Neural crest cell (in vitro differentiated cells): ENCODE data around the gene SLFN12L. TPM values are rescaled to one million over a fixed set of nuclear protein-coding genes. Genes with fewer than 3 reads are reported as not detected.
A peak's percentile ranks its signal among the peaks of the same experiment; 100 is the strongest.

ENCODE experiments used
- DNase-seq: peaks from one replicate; pipeline ENCODE4 v3.0.0; 2021; ENCODE audit warnings: low read depth, mixed read lengths, low spot score
- H3K27ac Mint-ChIP-seq: one replicate; pipeline ENCODE4 v1.8.0; 2021; ENCODE audit warnings: mild to moderate bottlenecking, mixed read lengths; ENCODE audit not compliant: unreplicated experiment
- H3K27me3 Mint-ChIP-seq: 2 replicates; pipeline ENCODE4 v1.8.0; 2021; ENCODE audit warnings: low read depth, mild to moderate bottlenecking, mixed read lengths
- H3K36me3 Mint-ChIP-seq: 2 replicates; pipeline ENCODE4 v1.8.0; 2021; ENCODE audit warnings: low read depth, mild to moderate bottlenecking, mixed read lengths
- H3K4me1 Mint-ChIP-seq: 2 replicates; pipeline ENCODE4 v1.8.0; 2021; ENCODE audit warnings: mixed read lengths
- H3K4me3 Mint-ChIP-seq: one replicate; pipeline ENCODE4 v1.8.0; 2021; ENCODE audit warnings: mild to moderate bottlenecking, mixed read lengths
- H3K9me3 Mint-ChIP-seq: 2 replicates; pipeline ENCODE4 v1.8.0; 2021; ENCODE audit warnings: mixed read lengths
- CTCF ChIP-seq: fragments of 200-600 bp; sonication (generic); conservative IDR thresholded peaks from 2 replicates; pipeline ENCODE4 v1.5.0; 2021; ENCODE audit warnings: antibody characterized with exemption, mild to moderate bottlenecking
- long read RNA-seq: library from polyadenylated mRNA; unstranded; transcript quantifications from one replicate; pipeline ENCODE4 v2.0.0, GENCODE V29; 2020
- total RNA-seq: library from RNA; stranded (reverse); gene quantifications from 2 replicates; pipeline ENCODE4 v1.2.1, GENCODE V29; 2021

SLFN12L gene
- not detected in 2 replicates for total RNA-seq
- long read RNA-seq = 0 reads

- no peak for TF ChIP-seq CTCF
- Mint-ChIP-seq H3K36me3 (no peaks in the 10 kb centered on the region), H3K4me3 (no peak within 1 kb of the TSS), H3K27ac (no peak within 1 kb of the TSS), H3K27me3 (peaks cover 23% of the 10 kb centered on the region), H3K4me1 (no peaks in the 10 kb centered on the region), H3K9me3 (no peaks in the 10 kb centered on the region)
- no peak for DNase-seq
These were observed at the start of gene SLFN12L for GRCh38 chr17:35537601-35538141. TSS of gene SLFN12L (minus strand) at chr17:35537678. CDS start at chr17:35522364, 15,314 bp downstream.

DNA sequence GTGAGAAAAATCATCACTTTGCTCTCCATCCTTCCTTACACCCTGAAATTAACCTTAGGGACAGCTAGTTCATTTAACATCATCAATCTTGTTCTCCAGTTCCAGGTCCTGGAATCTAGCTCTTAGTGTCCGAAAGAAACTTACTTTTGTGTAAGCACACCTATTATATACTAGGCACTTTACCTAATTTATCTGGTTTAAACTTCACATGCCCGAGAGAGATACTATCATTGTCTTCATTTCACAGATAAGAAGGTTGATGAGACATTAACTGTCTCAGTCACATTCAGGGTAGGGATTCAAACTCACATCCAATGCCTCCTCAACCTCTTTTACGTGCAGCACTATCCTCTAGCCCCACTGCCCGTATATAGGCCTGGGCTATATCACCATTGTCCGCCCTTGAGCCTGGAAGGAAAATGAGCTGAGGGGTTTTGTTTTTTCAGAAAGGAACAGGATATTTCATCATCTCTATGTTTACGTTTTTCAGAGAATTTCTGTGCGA lies 49.1 kb upstream of the SLFN12L start:
- no peak for TF ChIP-seq CTCF
- no peaks in the 10 kb centered on the region for H3K9me3 Mint-ChIP-seq
- H3K4me1 Mint-ChIP-seq = peaks cover 32% of the 10 kb centered on the region
- H3K36me3 Mint-ChIP-seq = no peaks in the 10 kb centered on the region
- H3K27me3 Mint-ChIP-seq = peaks cover 39% of the 10 kb centered on the region
- H3K4me3 Mint-ChIP-seq = peak overlapping the region; percentile 98
- DNase-seq = no peak
- H3K27ac Mint-ChIP-seq = peak overlapping the region; percentile 98

GRCh38 chr17:35584061-35584460 lies 46.6 kb upstream of the SLFN12L start:
- no peaks in the 10 kb centered on the region for H3K36me3 Mint-ChIP-seq
- peaks cover 42% of the 10 kb centered on the region for H3K27me3 Mint-ChIP-seq
- peak overlapping the region; percentile 3 for H3K4me3 Mint-ChIP-seq
- no peak for TF ChIP-seq CTCF
- DNase-seq = no peak
- no peaks in the 10 kb centered on the region for H3K9me3 Mint-ChIP-seq
- H3K27ac Mint-ChIP-seq = no peak overlapping the region
- H3K4me1 Mint-ChIP-seq = peaks cover 29% of the 10 kb centered on the region

DNA sequence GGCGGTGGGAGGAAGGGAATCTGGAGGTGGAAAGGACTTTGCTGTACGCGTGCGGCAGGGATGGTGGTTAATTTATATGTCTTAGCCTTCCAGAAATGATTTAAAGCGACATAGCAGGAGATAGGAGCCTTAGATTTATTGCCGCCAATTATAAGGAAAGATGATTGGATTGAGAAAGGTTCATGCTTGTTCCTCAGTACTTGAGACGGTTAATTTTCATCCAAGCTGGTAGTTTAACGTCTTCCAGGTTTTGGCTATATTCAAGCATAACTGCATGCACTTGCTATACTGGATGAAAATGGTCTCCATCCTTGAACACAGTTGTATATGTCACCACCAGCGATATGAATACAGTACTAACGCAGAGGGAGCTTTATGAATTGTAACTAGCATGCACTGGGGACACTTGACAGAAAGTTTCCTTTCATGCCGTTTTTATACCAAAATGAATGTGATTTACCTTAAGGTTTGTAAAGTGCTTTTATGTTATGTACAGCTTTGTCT lies 41.5 kb upstream of the SLFN12L start:
- no peaks in the 10 kb centered on the region for H3K36me3 Mint-ChIP-seq
- H3K4me1 Mint-ChIP-seq = peaks cover 25% of the 10 kb centered on the region
- no peak for DNase-seq
- H3K27ac Mint-ChIP-seq = peak overlapping the region; percentile 20
- H3K27me3 Mint-ChIP-seq = peaks cover 20% of the 10 kb centered on the region
- H3K4me3 Mint-ChIP-seq = peak overlapping the region; percentile 93
- no peak for TF ChIP-seq CTCF
- no peaks in the 10 kb centered on the region for H3K9me3 Mint-ChIP-seq

DNA sequence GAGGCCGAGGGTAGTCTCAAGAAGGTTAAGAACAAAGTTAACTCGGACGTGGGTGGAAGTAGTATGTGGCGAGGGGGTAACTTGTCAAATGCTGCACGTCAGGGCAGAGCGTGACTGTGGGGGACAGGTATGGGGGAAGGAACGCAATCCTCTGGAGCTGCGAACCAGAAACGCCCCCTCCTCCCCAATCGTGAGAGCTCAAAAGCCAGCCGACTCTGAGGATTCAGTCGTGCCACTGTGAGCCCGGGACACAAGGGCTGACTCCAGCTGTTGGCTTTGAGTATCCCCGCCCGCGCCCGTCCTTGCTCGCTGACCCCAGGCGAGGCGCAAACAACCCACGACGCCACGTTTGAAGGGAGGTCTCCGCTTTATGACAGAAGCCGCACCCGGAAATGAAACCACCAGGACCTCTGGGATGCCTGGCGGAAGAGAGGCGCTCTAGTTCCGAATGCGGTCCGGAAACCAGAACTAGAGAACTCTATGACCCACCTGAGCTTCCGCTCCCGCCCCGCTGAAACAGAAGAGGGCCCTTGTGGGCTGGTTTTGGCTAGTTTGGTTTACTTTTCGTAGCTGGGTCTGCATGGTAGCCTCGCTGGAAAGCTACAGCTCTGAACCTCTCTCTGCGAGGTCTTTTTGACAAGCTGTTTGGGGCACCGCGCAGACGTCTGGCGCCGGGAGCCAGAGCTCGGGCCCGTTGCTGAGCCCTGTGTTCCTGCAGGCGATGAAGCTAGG lies 40.9 kb upstream of the SLFN12L start, which contains the start of gene PEX12:
Gene PEX12 (minus strand): TSS at position 375 of the 732 bp plus-strand sequence. CDS start 550 bp downstream, outside the sequence.
- Mint-ChIP-seq H3K4me3 (peak within 1 kb of the TSS; percentile 93), H3K4me1 (peaks cover 25% of the 10 kb centered on the region), H3K27me3 (peaks cover 15% of the 10 kb centered on the region), H3K9me3 (no peaks in the 10 kb centered on the region), H3K27ac (peak within 1 kb of the TSS; percentile 50), H3K36me3 (no peaks in the 10 kb centered on the region)
- DNase-seq = peak; percentile 48
- no peak for TF ChIP-seq CTCF
